Measurements from ENCODE around the gene RAB11FIP5.

RAB11FIP5 gene

DNA sequence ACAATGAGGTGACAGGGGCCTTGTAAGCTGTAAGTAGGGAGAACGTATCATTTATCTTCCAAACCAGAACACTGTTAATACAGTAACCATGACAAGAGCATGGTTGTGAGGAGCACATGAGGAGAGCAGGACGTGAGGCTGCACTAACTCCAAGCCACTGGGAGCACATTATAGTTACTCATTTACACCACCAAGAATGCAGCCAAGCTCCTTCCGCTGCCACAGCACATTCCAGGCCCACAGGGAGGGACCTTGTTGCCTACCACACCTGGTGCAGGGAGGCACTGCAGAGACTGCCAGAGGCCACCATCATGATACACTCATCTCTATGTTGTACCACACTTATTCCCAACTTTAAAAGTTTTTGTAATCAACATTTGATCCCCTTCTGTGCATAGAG is 27.8 kb downstream of the RAB11FIP5 start:
- DNase-seq (ENCODE audit: low spot score) = no peak

DNA sequence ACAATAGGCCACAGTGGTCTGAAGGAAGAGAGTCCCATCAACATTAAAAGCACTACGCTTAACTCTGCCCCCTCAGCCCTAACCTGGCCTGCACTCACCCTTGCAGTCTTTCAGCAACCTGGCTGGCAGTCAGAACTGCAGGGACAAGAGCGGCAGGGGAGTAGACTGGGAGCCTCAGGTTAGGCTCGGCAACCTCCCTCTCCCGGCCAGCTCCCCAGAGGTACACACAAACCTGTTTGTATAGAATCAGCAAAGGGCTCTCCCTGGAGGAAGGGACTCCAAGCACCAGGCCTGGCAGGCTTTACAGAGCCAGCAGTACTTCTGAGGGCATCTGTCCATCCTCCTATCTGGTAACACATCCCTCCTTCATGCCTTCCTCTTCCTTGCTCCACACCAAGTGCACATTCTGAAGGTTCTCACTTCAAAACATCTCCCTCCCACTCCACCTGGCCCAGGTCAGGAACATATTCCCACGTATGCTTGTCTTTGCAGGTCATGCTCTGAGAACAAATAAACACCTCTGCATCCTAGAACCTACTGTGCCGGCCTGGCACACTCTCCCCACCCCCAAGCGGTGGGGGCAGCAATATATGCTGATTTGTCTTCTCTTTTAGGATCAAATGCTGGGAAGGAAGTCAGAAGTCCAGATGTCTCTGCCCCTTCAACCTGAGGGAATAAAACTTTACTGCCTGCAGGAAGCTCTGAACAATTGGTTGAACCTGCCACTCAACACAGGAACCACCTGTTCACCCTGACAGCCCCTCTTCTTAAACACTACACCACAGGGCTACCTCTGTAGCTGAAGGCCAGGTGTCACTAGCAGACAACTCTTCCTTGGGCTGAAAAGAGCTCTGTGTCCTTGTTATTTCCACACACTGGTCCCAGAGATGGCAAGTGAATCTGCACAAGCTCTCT is 28.6 kb downstream of the RAB11FIP5 start:
- DNase-seq (ENCODE audit: low spot score) = no peak

DNA sequence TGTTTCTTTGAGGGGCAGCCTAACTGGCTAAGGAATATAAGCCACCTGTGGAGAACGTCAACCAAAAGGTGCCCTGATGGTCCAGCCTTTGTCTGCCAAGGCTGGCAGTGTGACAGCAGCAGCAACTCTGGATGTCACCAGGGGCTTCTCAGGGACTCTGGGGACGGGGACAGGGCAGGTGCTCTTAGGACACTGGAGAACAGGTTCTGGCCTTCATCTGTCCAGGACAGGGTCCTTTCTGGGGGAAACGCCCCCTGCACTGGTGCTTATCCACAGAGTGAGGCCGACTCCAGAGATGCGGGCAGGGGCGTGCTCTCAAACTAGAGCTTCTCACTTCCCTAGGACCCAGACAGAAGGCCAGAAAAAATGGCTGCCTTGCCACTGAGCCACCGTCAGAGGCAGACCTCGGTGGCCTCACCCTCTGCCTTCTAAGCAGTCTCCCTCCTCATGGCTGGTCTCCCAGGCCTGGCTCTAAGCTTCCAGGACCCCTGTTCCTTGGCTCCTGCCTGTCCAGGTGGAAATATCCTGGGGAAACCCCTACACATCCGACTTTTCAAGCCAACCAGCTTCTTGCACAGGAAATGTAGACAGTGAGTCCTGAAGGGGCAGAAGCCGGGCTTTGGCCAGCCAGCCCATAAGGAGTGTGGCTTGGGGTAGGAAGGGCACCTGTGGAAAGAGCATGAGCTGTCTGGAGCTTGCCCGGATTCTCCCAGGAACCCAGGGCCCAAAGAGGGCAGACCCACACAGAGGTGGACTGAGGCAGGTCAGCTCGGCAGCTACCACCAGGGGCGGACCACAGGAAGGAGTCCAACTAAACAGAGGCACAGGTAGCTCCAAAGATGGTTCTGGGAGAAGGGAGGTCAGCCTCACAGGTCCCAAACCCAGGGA is 30.0 kb downstream of the RAB11FIP5 start:
- DNase-seq (ENCODE audit: low spot score) = no peak

DNA sequence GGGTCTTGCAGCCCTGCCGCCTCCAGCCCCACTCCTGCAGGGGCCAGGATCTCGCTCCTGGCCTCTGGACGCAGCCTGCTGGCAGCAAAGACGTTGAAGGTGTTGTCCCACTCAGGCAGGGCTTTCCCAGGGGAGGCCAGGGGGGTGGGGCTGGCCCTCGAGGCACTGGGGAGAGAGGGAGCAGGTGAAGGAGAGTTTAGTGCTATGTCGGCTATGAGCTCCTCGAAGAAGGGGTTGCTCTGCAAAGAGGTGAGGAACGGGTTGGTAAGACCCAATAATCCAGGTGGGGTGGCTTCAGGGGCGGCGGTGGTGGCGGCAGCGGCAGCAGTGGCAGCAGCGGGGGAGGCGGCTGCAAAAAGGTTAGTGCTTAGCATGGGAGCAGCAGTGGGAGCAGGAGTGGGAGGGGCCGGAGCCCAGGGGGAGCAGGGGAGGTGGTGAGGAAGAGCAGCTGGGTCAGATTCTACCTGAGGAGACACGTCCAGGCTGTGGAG is 31.5 kb downstream of the RAB11FIP5 start:
- DNase-seq (ENCODE audit: low spot score) = no peak

DNA sequence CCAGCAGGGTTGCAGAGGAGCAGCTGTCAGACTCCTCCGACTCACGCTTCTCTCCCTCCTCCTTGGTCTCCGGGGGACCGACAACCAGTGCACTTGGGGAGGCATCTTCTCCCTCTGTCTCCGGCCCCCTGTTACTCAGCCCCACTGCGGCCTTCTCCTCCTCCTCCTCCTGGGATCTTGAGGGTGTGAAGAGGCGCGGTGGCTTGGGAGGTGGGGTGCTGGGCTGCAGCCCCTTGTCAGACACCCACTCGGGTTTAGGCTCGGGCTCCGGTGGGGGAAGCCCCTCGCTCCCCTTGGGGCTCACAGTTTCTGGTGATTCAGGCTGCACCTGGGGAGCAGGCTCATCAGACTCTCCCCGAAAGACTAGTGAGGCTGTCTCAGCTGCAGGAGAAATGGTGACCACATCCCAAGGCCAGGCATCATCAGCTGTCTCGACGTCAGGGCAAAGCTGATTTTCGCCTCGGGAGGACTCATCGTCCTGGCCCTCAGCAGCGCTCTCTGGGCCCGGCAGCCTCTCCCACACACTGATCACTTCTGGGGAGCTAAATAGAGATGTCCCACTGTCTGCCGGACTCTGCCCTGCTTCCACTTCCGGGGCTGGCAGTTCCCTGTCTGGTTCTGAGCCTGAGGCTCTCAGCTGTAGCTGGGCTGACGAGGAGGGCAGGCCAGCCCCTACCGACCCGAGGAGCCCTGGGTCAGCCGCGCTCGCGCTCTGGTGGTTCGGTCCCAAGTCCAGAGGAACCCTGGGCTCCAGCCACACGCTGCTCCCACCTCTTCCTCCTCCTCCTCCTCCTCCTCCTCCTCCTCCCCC is 32.2 kb downstream of the RAB11FIP5 start:
- no peak for DNase-seq (ENCODE audit: low spot score)

DNA sequence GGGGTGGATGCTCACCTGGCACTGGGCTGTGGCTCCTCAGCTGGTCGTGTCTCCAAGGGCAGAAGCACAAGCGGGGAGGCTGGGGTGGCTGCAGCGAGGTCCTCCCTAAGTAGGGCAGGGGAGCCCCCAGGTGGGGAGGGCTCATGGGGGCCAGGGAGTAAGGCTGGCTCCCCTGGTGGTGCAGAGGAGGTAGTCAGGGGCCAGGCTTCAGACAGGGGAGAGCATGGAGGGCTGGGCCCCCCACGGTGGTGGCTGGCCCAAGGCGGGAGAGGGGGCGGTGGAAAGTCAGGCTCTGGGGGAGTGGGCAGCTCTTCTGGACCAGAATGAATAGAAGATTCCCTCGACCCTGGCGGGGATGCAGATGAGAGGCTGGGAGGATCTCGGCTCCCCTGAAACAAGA is 33.1 kb downstream of the RAB11FIP5 start:
- DNase-seq (ENCODE audit: low spot score) = no peak

DNA sequence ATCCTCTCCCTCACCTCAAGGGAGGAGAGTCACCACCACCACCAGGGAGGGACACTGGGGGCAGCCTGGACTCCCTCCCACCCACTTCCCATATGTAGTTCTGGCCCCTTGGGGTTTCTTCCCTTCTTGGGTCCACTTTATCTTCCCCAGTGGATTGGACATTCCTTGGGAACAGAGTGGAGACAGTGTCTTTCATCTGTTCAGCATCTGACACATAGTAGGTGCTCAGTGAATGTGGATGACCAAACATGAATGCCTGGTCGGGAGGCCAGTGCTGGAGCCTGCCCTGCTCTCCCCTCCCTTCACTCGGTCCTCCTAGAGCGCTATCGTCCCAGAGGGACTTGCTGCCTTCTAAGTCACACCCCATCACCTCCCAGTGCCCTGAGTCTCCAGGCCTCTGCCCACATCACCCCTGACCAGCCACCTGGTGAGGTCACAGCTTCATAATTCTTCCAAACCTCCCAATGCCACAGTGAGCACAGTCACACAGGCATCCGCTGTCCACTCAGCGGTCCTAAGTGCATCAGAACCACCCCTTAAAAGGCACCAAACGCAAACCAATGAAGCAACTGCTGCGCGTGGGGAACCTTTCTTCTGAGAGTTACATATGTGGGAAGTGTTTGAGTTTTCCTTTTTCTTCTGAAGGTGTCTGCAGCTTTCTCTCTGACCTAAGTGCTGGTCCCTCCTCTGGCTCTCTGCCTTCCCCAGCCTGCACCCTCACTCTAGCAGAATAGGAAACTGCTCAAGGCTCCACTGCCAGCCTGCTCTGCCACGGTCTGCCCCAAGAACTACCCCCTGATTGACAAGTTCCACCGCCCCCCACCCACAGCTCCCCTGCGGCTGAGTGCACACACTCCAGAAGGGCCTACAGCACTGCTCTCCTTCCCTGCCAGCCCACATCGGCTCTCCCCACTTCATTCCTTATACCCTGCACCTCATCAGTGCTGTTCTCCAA is 34.0 kb downstream of the RAB11FIP5 start:
- no peak for DNase-seq (ENCODE audit: low spot score)

DNA sequence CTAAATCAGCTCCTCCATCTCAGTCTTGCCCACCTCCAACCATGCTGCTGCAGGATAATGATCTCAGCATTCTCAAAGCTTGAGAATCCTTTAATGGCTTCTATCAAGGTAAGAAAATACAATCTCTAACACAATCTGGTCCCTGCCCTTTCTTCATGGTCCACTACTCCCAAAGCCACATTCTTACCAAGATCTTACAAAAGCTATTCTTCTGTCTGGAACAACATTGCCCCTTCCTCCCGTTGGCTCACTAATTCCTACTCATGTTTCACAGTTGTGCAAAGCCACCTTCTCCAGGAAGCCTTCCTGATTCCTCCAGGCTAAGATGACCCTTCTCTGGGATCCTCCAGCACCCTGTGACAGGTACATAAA is 35.3 kb downstream of the RAB11FIP5 start:
- no peak for DNase-seq (ENCODE audit: low spot score)

DNA sequence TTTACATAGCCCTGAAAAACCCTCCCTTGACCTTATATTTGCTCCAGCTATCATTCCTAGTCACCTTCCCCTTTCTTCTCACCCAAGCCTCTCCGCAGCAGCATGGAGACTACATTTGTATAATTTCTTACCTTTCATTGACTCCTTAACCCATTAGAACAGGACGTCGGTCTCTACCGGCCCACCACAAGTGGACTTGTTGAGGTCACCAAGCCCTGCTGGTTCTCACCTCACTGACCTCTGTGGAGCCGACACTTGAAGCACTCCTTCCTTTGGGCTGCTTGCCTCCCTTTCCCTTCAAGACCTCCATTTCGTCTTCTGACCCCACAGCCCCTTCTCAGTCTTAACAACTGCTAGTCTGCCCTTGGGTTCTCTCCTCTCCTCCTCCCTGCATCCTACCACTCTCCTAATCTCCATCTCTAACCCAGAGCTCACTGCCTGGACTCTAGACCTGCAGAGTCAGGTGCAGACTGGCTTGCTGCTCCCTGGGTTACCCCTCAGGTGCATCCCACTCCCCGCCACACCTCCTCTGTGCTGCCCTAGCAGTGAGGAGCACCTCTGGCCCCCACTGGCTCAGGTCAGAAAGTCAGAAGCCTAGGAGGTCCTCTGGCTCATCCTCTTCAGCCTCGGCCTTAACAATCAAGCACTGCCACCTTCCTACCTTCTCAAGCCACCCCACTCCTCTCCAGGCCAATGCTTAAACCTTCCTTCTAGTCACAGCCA is 35.9 kb downstream of the RAB11FIP5 start:
- no peak for DNase-seq (ENCODE audit: low spot score)

DNA sequence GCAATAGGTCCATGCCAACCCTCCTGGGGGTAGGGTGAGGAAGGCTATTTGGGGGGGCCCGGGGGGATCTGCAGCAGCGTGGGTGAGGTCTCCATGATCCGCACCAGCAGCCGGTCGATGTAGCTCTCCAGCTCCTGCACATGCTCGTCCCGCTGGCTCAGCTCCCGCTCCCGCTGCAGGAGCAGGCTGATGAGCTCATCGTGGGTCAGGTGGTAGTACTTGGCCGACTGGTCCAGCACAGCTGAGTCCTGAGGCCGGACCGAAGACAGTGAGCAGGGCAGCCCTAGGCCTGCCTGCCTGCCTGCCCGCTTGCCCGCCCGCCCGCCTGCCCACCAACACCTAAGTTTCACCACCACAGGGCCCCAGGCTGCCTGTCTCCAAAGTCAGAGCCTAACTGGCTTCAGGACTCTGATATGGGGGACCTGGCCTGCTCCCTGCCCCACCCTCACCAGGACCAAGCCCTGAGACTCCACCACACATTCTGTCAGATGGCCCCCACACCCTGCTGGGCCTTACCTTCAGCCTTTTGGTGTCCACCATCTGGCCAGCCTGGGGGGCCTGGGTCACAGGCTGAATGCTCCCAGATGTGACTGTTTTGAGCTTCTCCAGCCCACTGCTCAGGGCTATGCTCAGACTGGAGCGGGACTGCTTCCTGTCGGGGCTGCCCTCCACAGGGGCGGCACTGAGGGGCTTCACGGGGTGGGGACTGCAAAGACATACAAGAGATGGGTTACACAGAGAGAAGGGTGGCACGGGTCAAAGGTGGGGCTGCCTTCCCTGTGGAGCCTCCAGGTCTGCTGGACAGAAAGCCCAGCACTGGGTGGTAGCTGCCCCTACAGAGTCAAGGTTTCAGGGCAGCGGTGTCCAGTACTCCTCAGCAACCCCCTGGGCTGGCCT is 37.0 kb downstream of the RAB11FIP5 start:
- peak; percentile 86 for DNase-seq (ENCODE audit: low spot score)

DNA sequence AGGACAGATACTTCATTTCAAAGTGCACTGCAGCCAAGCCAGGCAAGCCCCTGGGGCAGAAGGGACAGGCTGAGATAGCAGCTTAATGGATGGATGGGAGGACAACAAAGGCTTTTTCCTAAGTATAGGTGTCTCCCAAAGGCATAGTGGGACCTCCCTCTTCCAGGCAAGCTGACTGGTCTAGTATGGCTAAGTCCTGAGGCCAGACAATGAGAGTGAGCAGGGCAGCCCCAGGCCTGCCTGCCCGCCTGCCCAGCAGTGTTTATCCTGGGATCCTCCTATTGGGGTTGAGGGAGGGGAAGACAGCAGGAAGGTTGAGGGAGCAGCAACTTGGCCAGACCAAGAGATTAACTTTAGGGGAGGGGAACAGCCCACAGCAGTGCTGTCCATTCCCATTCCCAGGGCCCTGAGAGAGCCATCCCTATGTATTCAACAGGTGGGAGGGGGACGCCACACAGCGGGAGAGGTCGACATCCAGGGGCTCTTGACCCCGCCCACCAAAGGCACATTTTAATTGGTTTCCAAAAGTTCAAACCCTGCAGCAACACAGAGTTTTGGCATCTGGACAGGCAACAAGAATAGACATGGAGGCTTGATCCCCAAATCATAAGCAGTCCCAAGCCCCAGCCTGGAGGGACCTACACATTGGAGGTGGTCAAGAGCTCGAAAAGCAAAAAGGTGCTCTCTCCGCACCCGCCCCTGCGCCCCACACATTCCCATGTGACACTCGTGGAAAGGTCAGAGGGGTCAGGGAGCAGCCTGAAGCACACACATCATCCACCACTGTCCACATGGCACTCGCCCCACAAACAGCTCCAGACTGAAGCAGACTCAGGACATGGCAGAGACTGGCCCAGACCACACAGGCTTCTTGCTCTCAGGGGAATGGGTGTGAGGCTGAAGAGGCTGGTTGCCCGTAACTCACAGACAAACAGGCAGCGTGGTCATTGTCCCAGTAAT is 38.4 kb downstream of the RAB11FIP5 start:
- no peak for DNase-seq (ENCODE audit: low spot score)

DNA sequence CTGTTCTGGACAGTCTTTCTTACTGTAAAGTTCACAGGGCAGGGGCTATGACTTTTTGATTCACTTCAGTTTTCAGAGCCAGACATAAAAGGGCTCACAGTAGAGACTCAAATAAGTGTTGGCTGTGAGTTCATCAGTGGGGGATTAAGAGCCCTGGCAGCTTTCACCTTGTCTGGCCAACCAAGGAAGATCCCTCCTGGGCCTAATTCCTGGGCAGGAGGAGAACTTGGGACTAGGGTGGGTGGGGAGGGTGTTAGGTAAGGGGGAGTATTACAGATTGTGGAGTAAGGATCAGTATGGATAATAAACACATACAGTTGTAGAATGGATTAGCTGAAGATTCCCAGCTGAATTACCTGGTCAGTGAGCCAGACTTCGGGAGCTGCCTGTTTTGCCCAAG is 40.3 kb downstream of the RAB11FIP5 start:
- no peak for DNase-seq (ENCODE audit: low spot score)

DNA sequence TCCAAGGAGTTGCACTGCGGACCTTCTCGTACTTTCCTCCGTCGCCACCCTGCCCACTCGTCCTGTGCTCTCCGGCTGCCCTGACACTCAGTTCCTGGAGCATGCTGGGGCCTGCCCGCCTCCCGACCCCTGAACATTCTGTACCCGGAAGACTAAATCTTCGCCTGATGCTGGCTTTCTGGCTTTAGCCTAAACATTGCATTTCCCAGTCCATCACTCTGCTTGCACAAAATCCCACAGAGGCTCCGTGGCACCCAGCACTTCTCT is 40.7 kb downstream of the RAB11FIP5 start:
- DNase-seq (ENCODE audit: low spot score) = no peak

DNA sequence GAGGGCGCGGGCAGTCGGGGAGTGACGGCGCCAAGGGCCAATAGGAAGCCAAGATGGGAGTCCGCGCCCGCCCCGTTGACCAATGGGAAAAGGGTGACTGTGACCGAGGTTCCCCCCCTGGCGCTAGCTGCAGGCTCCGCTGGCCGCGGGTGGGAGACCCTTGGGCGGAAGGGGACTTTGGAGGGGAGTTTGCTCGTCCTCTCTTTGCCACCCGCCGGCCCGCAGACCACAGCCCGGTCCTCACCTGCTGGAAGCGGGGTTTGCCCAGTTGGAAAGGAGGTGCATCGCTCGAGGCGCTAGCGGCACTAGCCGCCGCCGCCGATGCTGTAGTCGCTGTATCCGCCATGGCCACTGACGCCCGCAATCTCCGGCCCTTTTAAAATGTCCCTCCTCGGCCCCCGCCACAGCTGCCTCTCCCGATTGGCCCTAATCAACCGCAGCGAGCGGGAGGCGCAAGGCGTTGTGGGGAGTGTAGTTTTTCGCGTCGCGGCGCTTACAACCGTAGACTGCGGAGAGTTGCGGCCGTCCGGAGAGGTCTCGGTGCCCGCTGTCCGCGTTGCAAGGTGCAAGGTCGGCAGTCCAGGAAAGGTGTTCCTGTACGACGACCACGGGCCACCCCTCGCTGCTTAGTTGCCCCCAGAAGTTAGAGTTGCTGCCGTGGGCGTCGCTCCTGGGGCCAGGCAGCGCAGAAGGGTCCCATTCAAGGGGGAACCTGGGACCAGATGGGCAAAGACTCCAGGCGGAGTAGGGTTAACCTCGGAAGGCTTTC is 41.2 kb downstream of the RAB11FIP5 start, which contains the start of gene SFXN5:
Gene SFXN5, minus strand, starts transcription at position 353 of the 769 bp plus-strand sequence. Its CDS starts 7 bp downstream, at position 346.
- DNase-seq (ENCODE audit: low spot score) = peak; percentile 98

DNA sequence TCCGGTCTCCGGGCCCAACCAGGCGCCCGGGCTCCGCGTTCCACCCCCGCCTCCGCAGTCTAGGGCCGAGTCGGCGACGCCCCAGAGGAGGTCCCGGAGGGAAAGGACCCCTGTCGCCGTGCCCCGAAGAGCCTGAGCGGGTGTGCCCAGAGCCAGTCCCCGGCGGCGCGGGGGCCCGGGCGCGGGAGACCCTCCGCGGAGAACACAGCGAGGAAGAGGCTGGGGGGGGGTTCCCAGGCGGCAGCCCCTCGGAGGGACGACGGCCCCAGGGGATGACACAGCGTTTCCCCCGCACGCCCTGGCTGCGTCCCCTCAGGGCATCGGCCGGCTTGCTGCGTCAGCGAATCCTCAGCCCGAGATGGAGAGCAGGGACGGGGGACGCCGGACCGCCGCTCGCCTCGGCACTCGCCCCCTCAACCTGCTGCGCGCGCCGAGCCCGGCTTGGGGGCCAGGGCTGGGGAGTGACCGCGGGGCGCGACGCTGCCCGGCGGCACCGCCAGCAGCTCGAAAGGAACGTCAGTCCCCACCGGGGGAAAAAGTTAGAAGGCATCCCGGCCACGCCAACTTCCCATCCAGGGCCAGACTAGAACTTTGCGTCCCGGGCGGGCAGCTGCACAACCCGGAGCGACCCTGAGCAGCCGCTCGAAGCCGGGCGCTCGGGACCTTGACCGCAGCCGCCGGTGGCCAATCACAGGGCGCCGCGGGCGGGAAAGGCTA is 41.9 kb downstream of the RAB11FIP5 start:
- no peak for DNase-seq (ENCODE audit: low spot score)

DNA sequence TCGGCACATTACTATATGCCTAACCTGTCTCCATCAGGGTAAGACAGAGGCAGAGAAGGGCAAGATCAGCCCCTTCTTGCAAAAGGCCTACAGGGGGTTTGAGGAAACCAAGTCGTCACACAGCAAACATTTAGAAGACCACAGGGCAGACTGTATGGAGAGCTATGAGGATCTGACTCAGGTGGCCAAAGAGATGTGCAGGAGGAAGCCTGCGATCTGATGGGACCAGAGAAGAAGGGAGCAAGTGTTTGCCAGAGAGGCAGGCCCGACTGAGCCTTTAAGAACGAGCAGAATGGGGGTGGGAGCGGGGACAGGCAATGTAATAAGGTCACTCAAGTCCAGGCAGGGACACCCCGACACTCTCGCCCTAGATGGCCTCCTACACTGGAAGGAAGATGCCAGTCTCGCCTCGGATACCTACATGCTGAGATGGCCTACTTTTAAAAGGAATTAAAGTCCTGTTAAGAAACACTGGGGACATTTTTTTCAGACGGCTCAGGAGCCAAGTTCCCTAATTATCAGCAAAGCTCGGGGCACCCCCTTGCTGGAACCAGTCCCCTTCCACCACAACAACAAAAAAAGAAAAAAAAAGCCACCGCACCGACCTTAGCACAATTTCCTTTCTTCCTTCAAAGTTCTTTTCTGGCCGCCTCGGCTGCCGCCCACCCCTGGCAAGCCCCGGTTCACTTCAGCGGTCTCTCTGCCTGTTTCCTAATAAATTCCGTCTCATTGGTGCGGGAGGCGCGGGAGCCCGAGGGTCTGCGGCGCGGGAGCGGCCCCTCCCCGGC is 42.7 kb downstream of the RAB11FIP5 start:
- DNase-seq (ENCODE audit: low spot score) = peak; percentile 35

Data from Ammon's horn (tissue), 1 donor.